OCI-LY7 (cell line): Measurements from ENCODE around the gene CREB5. TPM values are rescaled to one million over a fixed set of nuclear protein-coding genes. Genes with fewer than 3 reads are reported as not detected.

Experiments used
- BruUV-seq: library from RNA; stranded (reverse); fragments of 400-500 nt; replicated peaks from 2 replicates; lab custom pipeline; 2021; lab: Mats Ljungman, UMichigan
- CTCF ChIA-PET: fragments of 300-600 bp; sonication (Branson Sonifier 250); formaldehyde crosslinking; loops from one replicate; lab custom pipeline; 2022; ENCODE audit warnings: antibody characterized with exemption; ENCODE audit not compliant: unreplicated experiment; lab: Charles Lee
- POLR2A ChIA-PET: fragments of 300-600 bp; sonication (Branson Sonifier 250); formaldehyde crosslinking; loops from one replicate; lab custom pipeline; 2022; ENCODE audit warnings: antibody characterized with exemption; lab: Charles Lee
- DNase-seq: peaks from one replicate; pipeline ENCODE4 v3.0.0-alpha.2; 2015; ENCODE audit warnings: low spot score
- H2AFZ ChIP-seq: fragments of 200-600 bp; sonication (generic), shearing (Covaris generic); 2 replicates; pipeline ENCODE4 v1.6.1; 2014; ENCODE audit warnings: mild to moderate bottlenecking, antibody characterized with exemption, low read length, moderate library complexity
- H3K27ac ChIP-seq: fragments of 200-600 bp; sonication (generic); 2 replicates; pipeline ENCODE4 v1.5.1; 2014; ENCODE audit warnings: mixed run types, low read depth, mild to moderate bottlenecking, moderate library complexity, low read length, inconsistent platforms; ENCODE audit not compliant: poor library complexity, severe bottlenecking
- H3K36me3 ChIP-seq: fragments of 200-600 bp; sonication (generic); 2 replicates; pipeline ENCODE4 v1.6.1; 2014; ENCODE audit warnings: mild to moderate bottlenecking, antibody characterized with exemption, low read length, moderate library complexity, mixed read lengths; ENCODE audit not compliant: insufficient read depth
- H3K4me1 ChIP-seq: fragments of 200-600 bp; sonication (generic); 2 replicates; pipeline ENCODE4 v1.5.1; 2014; ENCODE audit warnings: mild to moderate bottlenecking, low read length; ENCODE audit not compliant: insufficient read depth, poor library complexity, severe bottlenecking
- H3K4me2 ChIP-seq: fragments of 200-600 bp; sonication (generic); 2 replicates; pipeline ENCODE4 v1.6.1; 2014; ENCODE audit warnings: mild to moderate bottlenecking, low read length
- H3K4me3 ChIP-seq: fragments of 200-600 bp; sonication (generic); 2 replicates; pipeline ENCODE4 v1.5.1; 2014; ENCODE audit warnings: mild to moderate bottlenecking, low read depth, low read length; ENCODE audit not compliant: poor library complexity, severe bottlenecking
- H3K79me2 ChIP-seq: fragments of 200-600 bp; sonication (generic); 2 replicates; pipeline ENCODE4 v1.6.1; 2016; ENCODE audit warnings: low read depth, mild to moderate bottlenecking, low read length, moderate library complexity, mixed read lengths; ENCODE audit not compliant: insufficient read depth
- H3K9me2 ChIP-seq: fragments of 200-600 bp; sonication (generic); 2 replicates; pipeline ENCODE4 v1.6.1; 2016; ENCODE audit warnings: mild to moderate bottlenecking, low read length, mixed read lengths; ENCODE audit not compliant: insufficient read depth
- H3K9me3 ChIP-seq: fragments of 200-600 bp; sonication (generic); 2 replicates; pipeline ENCODE4 v1.6.1; 2014; ENCODE audit warnings: mild to moderate bottlenecking, mixed run types, low read length, mixed read lengths
- H4K20me1 ChIP-seq: fragments of 200-600 bp; sonication (generic); 2 replicates; pipeline ENCODE4 v1.6.1; 2014; ENCODE audit warnings: mild to moderate bottlenecking, antibody characterized with exemption, low read length, moderate library complexity, mixed read lengths; ENCODE audit not compliant: insufficient read depth
- CTCF ChIP-seq: fragments of 200-600 bp; sonication (generic); conservative IDR thresholded peaks from 2 replicates; pipeline ENCODE4 v1.5.1; 2014; ENCODE audit warnings: mild to moderate bottlenecking, antibody characterized with exemption, low read length, moderate library complexity, mixed read lengths
- EZH2phosphoT487 ChIP-seq: fragments of 200-600 bp; sonication (generic); IDR thresholded peaks from 2 replicates; pipeline ENCODE4 v1.6.1; 2018; ENCODE audit warnings: low read depth, borderline replicate concordance, mild to moderate bottlenecking, mixed run types, antibody characterized with exemption, low read length, moderate library complexity, mixed read lengths
- intact Hi-C: fragments of 100-400 bp; cut with micrococcal nuclease; formaldehyde crosslinking; loops from one replicate; pipeline ENCODE4 v1.10.0; 2022; ENCODE audit not compliant: unreplicated experiment
- total RNA-seq, 2 experiments: library from RNA; depleted of rRNA in 1 of 2; stranded (reverse); fragments of >200 nt in 1 of 2; shearing (Covaris generic) in 1 of 2; gene quantifications; 2 replicates each; pipeline ENCODE4 v1.2.3, GENCODE V29; 2014 to 2022

CREB5 gene
- total RNA-seq, 2 experiments from 2014 or later: 2.0 to 13.3 TPM

GRCh38 chr7:28413011-28413410 lies 693 bp downstream of the CREB5 start:
- POLR2A ChIA-PET: no interaction called here
- Histone ChIP-seq H3K36me3 (no peaks in the 10 kb centered on the region), H3K4me3 (no peak overlapping the region), H4K20me1 (no peaks in the 10 kb centered on the region; the same call in 1 of the 2 replicates), H2AFZ (no peak overlapping the region), H3K9me3 (no peaks in the 10 kb centered on the region), H3K4me1 (peaks cover 5% of the 10 kb centered on the region), H3K27ac (no peak overlapping the region), H3K4me2 (no peak overlapping the region), H3K9me2 (no peaks in the 10 kb centered on the region), H3K79me2 (no peaks in the 10 kb centered on the region)
- intact Hi-C loops: loop anchor here (2.0 kb wide), 1 partner anchor 214 kb away; no protein-coding TSS in a partner anchor
- TF ChIP-seq EZH2phosphoT487 (no peak), CTCF (no peak)
- no peak for DNase-seq
- no TSS peak for BruUV-seq
- CTCF ChIA-PET: interaction anchor here (0.6 kb wide), 1 partner anchor 285 kb away, joined by 4 read pairs; no protein-coding TSS in a partner anchor

GRCh38 chr7:28414453-28414852 lies 2.1 kb downstream of the CREB5 start:
- no peak for DNase-seq
- intact Hi-C loops: no loop called here
- ChIA-PET POLR2A (interaction anchor here (0.7 kb wide), 1 partner anchor 52 kb away, joined by 3 read pairs; no protein-coding TSS in a partner anchor), CTCF (no interaction called here)
- no peaks in the 10 kb centered on the region; the same call in 1 of the 2 replicates for H4K20me1 ChIP-seq
- TF ChIP-seq CTCF (no peak), EZH2phosphoT487 (no peak)
- no peak overlapping the region for H3K4me3 ChIP-seq
- no TSS peak for BruUV-seq
- H3K9me2 ChIP-seq: no peaks in the 10 kb centered on the region
- no peaks in the 10 kb centered on the region for H3K36me3 ChIP-seq
- peaks cover 1% of the 10 kb centered on the region for H3K4me1 ChIP-seq
- no peaks in the 10 kb centered on the region for H3K79me2 ChIP-seq
- no peak overlapping the region for H2AFZ ChIP-seq
- no peak overlapping the region for H3K4me2 ChIP-seq
- H3K9me3 ChIP-seq: no peaks in the 10 kb centered on the region
- no peak overlapping the region for H3K27ac ChIP-seq

GRCh38 chr7:28417321-28417940 lies 5.1 kb downstream of the CREB5 start:
- H2AFZ ChIP-seq: no peak overlapping the region
- no TSS peak for BruUV-seq
- CTCF ChIA-PET: no interaction called here
- DNase-seq: no peak
- H3K27ac ChIP-seq: no peak overlapping the region
- no peaks in the 10 kb centered on the region for H3K4me1 ChIP-seq
- H3K36me3 ChIP-seq: no peaks in the 10 kb centered on the region
- H3K9me3 ChIP-seq: no peaks in the 10 kb centered on the region
- no peaks in the 10 kb centered on the region for H3K79me2 ChIP-seq
- POLR2A ChIA-PET: interaction anchor here (1.0 to 1.2 kb wide), 2 partner anchors 9 to 374 kb away, joined by 3 to 4 read pairs; no protein-coding TSS in a partner anchor
- no peaks in the 10 kb centered on the region for H3K9me2 ChIP-seq
- H3K4me2 ChIP-seq: no peak overlapping the region
- no peak overlapping the region for H3K4me3 ChIP-seq
- H4K20me1 ChIP-seq: no peaks in the 10 kb centered on the region; the same call in 1 of the 2 replicates
- TF ChIP-seq EZH2phosphoT487 (no peak), CTCF (no peak)
- intact Hi-C loops: no loop called here
